ENCODE results near the gene KRT33A.

GRCh38 chr17:41328207-41328606 lies 22.4 kb downstream of the KRT33A start:
- no peak for TF ChIP-seq CREB5 (CRISPR knock-in tag; IDR thresholded peaks at IDR 0.05; ENCODE audit: low read depth)
- TF ChIP-seq BACH2 (CRISPR knock-in tag; IDR thresholded peaks at IDR 0.05; ENCODE audit: borderline replicate concordance): no peak
- TF ChIP-seq ZFP30 (CRISPR knock-in tag; IDR thresholded peaks at IDR 0.05): no peak
- TF ChIP-seq TOX (CRISPR knock-in tag; IDR thresholded peaks at IDR 0.05; ENCODE audit: borderline replicate concordance): no peak
- TF ChIP-seq ISL1 (CRISPR knock-in tag; IDR thresholded peaks at IDR 0.05): no peak
- TF ChIP-seq ZNF70 (CRISPR knock-in tag; IDR thresholded peaks at IDR 0.05): no peak
- no peak for TF ChIP-seq TCF4 (CRISPR knock-in tag; IDR thresholded peaks at IDR 0.05; ENCODE audit: borderline replicate concordance)
- no peak for TF ChIP-seq ZFP3 (CRISPR knock-in tag; IDR thresholded peaks at IDR 0.05)
- TF ChIP-seq CSRNP3 (CRISPR knock-in tag; IDR thresholded peaks at IDR 0.05): no peak
- no peak for TF ChIP-seq PATZ1 (CRISPR knock-in tag; IDR thresholded peaks at IDR 0.05; ENCODE audit: borderline replicate concordance)
- no peak for TF ChIP-seq CSDC2 (CRISPR knock-in tag; IDR thresholded peaks at IDR 0.05)
- no peak for TF ChIP-seq ZNF565 (CRISPR knock-in tag; conservative IDR thresholded peaks at IDR 0.05; ENCODE audit: low read depth)
- TF ChIP-seq TSHZ2 (CRISPR knock-in tag; IDR thresholded peaks at IDR 0.05): no peak
- TF ChIP-seq PPARA (CRISPR knock-in tag; IDR thresholded peaks at IDR 0.05; ENCODE audit: borderline replicate concordance): no peak

Data from SK-N-SH treated with all-trans-retinoic acid at 6 μM for 48 hours (cell line).